SK-N-SH treated with all-trans-retinoic acid at 6 μM for 48 hours (cell line): ENCODE results near the gene ABCF2.

Experiments
- ATAC-seq: fragments of 200-7000 bp; cut with Tn5 transposase; 3 replicates; pipeline ENCODE4 v1.9.1; 2020; ENCODE audit warnings: mild to moderate bottlenecking, moderate library complexity
- ARNTL ChIP-seq: fragments of 450-650 bp; formaldehyde crosslinking; IDR thresholded peaks from 2 replicates; pipeline ENCODE4 v1.5.0; 2020; ENCODE audit warnings: low read depth, mild to moderate bottlenecking, moderate library complexity, borderline replicate concordance
- BACH2 ChIP-seq: fragments of 250-450 bp; sonication (Bioruptor Pico); IDR thresholded peaks from 2 replicates; pipeline ENCODE4 v1.9.0; 2021; ENCODE audit warnings: mild to moderate bottlenecking, borderline replicate concordance
- CSDC2 ChIP-seq: fragments of 250-450 bp; sonication (Bioruptor Pico); IDR thresholded peaks from 2 replicates; pipeline ENCODE4 v1.5.0; 2020; ENCODE audit warnings: mild to moderate bottlenecking, moderate library complexity
- ESRRG ChIP-seq: fragments of 250-450 bp; sonication (Bioruptor Pico); IDR thresholded peaks from 2 replicates; pipeline ENCODE4 v1.6.1; 2021; ENCODE audit warnings: mild to moderate bottlenecking
- GLIS3 ChIP-seq: fragments of 250-450 bp; sonication (Bioruptor Pico); IDR thresholded peaks from 2 replicates; pipeline ENCODE4 v1.5.0; 2020; ENCODE audit warnings: mild to moderate bottlenecking, moderate library complexity
- OSR1 ChIP-seq: fragments of 250-450 bp; sonication (Bioruptor Pico); IDR thresholded peaks from 2 replicates; pipeline ENCODE4 v1.8.0; 2022; ENCODE audit warnings: moderate library complexity, mild to moderate bottlenecking, inconsistent platforms
- PPARA ChIP-seq: fragments of 250-450 bp; sonication (Bioruptor Pico); IDR thresholded peaks from 2 replicates; pipeline ENCODE4 v1.5.0; 2020; ENCODE audit warnings: mild to moderate bottlenecking, borderline replicate concordance
- RARB ChIP-seq: fragments of 250-450 bp; sonication (Bioruptor Pico); IDR thresholded peaks from 2 replicates; pipeline ENCODE4 v1.8.0; 2021; ENCODE audit warnings: mild to moderate bottlenecking, moderate library complexity
- SNAI2 ChIP-seq: fragments of 250-450 bp; sonication (Bioruptor Pico); IDR thresholded peaks from 2 replicates; pipeline ENCODE4 v1.5.0; 2020; ENCODE audit warnings: mild to moderate bottlenecking, moderate library complexity
- TCF4 ChIP-seq: fragments of 250-450 bp; sonication (Bioruptor Pico); IDR thresholded peaks from 2 replicates; pipeline ENCODE4 v1.8.0; 2021; ENCODE audit warnings: mild to moderate bottlenecking, moderate library complexity, borderline replicate concordance
- TOX ChIP-seq: fragments of 250-450 bp; sonication (Bioruptor Pico); IDR thresholded peaks from 2 replicates; pipeline ENCODE4 v1.8.0; 2021; ENCODE audit warnings: mild to moderate bottlenecking, moderate library complexity, borderline replicate concordance
- TSHZ2 ChIP-seq: fragments of 250-450 bp; sonication (Bioruptor Pico); IDR thresholded peaks from 2 replicates; pipeline ENCODE4 v1.5.0; 2020; ENCODE audit warnings: mild to moderate bottlenecking, moderate library complexity
- ZC3H10 ChIP-seq: fragments of 250-450 bp; sonication (Bioruptor Pico); IDR thresholded peaks from 2 replicates; pipeline ENCODE4 v1.5.1; 2021; ENCODE audit warnings: mild to moderate bottlenecking, moderate library complexity
- ZFP3 ChIP-seq: fragments of 250-450 bp; sonication (Bioruptor Pico); IDR thresholded peaks from 2 replicates; pipeline ENCODE4 v1.5.0; 2020; ENCODE audit warnings: mild to moderate bottlenecking, moderate library complexity
- ZFP30 ChIP-seq: fragments of 450-650 bp; formaldehyde crosslinking; IDR thresholded peaks from 2 replicates; pipeline ENCODE4 v1.5.0; 2022; ENCODE audit warnings: mild to moderate bottlenecking, moderate library complexity
- ZNF565 ChIP-seq: fragments of 450-650 bp; formaldehyde crosslinking; conservative IDR thresholded peaks from 2 replicates; pipeline ENCODE4 v1.5.0; 2020; ENCODE audit warnings: low read depth, mild to moderate bottlenecking, moderate library complexity
- ZNF70 ChIP-seq: fragments of 450-650 bp; formaldehyde crosslinking; IDR thresholded peaks from 2 replicates; pipeline ENCODE4 v1.5.0; 2020; ENCODE audit warnings: mild to moderate bottlenecking, moderate library complexity
- ZNF8 ChIP-seq: fragments of 450-650 bp; formaldehyde crosslinking; IDR thresholded peaks from 2 replicates; pipeline ENCODE4 v1.5.0; 2020; ENCODE audit warnings: mild to moderate bottlenecking, moderate library complexity
- TF ChIP-seq, protein P1 (sequence below): fragments of 250-450 bp; sonication (Bioruptor Pico); IDR thresholded peaks from 2 replicates; pipeline ENCODE4 v1.8.0; 2020; ENCODE audit warnings: mild to moderate bottlenecking, moderate library complexity, borderline replicate concordance
- TF ChIP-seq, protein P2 (sequence below): fragments of 250-450 bp; sonication (Bioruptor Pico); IDR thresholded peaks from 2 replicates; pipeline ENCODE4 v1.5.1; 2021; ENCODE audit warnings: mild to moderate bottlenecking, moderate library complexity
- TF ChIP-seq, protein P3 (sequence below): fragments of 250-450 bp; sonication (Bioruptor Pico); IDR thresholded peaks from 2 replicates; pipeline ENCODE4 v1.5.1; 2020; ENCODE audit warnings: low read depth, mild to moderate bottlenecking, moderate library complexity
- TF ChIP-seq, protein P4 (sequence below): fragments of 250-450 bp; sonication (Bioruptor Pico); IDR thresholded peaks from 2 replicates; pipeline ENCODE4 v1.8.0; 2021; ENCODE audit warnings: low read depth, mild to moderate bottlenecking, moderate library complexity, borderline replicate concordance

Gene ABCF2

DNA sequence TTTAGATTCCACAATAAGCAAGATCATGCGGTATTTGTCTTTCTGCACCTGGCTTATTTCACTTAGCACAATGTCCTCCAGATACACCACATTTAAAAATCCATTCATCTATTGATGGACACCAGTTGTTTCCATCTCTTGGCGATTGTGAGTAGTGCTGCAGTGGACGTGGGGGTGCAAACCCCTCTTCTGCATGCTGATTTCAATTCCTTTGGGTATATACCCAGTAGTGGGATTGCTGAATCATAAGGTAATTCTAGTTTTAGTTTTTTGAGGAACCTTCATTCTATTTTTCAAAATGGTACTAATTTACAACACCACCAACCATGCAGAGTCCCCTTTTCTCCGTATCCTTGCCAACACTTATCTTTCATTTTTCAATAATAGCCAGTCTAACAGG lies 38.0 kb downstream of the ABCF2 start:
- ATAC-seq: no peak
- no peak for TF ChIP-seq ZFP3
- no peak for TF ChIP-seq ARNTL (CRISPR knock-in tag)
- TF ChIP-seq ZC3H10 (CRISPR knock-in tag): no peak
- TF ChIP-seq ZFP30: no peak
- no peak for TF ChIP-seq BACH2
- no peak for TF ChIP-seq ESRRG (CRISPR knock-in tag)
- TF ChIP-seq TOX (CRISPR knock-in tag): no peak
- no peak for TF ChIP-seq SNAI2 (CRISPR knock-in tag)
- TF ChIP-seq ZNF565 (CRISPR knock-in tag): no peak
- TF ChIP-seq, protein P1, sequence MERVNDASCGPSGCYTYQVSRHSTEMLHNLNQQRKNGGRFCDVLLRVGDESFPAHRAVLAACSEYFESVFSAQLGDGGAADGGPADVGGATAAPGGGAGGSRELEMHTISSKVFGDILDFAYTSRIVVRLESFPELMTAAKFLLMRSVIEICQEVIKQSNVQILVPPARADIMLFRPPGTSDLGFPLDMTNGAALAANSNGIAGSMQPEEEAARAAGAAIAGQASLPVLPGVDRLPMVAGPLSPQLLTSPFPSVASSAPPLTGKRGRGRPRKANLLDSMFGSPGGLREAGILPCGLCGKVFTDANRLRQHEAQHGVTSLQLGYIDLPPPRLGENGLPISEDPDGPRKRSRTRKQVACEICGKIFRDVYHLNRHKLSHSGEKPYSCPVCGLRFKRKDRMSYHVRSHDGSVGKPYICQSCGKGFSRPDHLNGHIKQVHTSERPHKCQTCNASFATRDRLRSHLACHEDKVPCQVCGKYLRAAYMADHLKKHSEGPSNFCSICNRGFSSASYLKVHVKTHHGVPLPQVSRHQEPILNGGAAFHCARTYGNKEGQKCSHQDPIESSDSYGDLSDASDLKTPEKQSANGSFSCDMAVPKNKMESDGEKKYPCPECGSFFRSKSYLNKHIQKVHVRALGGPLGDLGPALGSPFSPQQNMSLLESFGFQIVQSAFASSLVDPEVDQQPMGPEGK (CRISPR knock-in tag): no peak
- TF ChIP-seq, protein P2, sequence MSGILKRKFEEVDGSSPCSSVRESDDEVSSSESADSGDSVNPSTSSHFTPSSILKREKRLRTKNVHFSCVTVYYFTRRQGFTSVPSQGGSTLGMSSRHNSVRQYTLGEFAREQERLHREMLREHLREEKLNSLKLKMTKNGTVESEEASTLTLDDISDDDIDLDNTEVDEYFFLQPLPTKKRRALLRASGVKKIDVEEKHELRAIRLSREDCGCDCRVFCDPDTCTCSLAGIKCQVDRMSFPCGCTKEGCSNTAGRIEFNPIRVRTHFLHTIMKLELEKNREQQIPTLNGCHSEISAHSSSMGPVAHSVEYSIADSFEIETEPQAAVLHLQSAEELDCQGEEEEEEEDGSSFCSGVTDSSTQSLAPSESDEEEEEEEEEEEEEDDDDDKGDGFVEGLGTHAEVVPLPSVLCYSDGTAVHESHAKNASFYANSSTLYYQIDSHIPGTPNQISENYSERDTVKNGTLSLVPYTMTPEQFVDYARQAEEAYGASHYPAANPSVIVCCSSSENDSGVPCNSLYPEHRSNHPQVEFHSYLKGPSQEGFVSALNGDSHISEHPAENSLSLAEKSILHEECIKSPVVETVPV (CRISPR knock-in tag): no peak
- TF ChIP-seq TCF4 (CRISPR knock-in tag): no peak
- TF ChIP-seq, protein P3, sequence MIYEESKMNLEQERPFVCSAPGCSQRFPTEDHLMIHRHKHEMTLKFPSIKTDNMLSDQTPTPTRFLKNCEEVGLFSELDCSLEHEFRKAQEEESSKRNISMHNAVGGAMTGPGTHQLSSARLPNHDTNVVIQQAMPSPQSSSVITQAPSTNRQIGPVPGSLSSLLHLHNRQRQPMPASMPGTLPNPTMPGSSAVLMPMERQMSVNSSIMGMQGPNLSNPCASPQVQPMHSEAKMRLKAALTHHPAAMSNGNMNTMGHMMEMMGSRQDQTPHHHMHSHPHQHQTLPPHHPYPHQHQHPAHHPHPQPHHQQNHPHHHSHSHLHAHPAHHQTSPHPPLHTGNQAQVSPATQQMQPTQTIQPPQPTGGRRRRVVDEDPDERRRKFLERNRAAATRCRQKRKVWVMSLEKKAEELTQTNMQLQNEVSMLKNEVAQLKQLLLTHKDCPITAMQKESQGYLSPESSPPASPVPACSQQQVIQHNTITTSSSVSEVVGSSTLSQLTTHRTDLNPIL (CRISPR knock-in tag): no peak
- TF ChIP-seq TSHZ2 (CRISPR knock-in tag): no peak
- TF ChIP-seq, protein P4, sequence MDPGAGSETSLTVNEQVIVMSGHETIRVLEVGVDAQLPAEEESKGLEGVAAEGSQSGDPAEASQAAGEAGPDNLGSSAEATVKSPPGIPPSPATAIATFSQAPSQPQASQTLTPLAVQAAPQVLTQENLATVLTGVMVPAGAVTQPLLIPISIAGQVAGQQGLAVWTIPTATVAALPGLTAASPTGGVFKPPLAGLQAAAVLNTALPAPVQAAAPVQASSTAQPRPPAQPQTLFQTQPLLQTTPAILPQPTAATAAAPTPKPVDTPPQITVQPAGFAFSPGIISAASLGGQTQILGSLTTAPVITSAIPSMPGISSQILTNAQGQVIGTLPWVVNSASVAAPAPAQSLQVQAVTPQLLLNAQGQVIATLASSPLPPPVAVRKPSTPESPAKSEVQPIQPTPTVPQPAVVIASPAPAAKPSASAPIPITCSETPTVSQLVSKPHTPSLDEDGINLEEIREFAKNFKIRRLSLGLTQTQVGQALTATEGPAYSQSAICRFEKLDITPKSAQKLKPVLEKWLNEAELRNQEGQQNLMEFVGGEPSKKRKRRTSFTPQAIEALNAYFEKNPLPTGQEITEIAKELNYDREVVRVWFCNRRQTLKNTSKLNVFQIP (CRISPR knock-in tag): no peak
- TF ChIP-seq ZNF8 (CRISPR knock-in tag): no peak
- no peak for TF ChIP-seq CSDC2 (CRISPR knock-in tag)
- no peak for TF ChIP-seq PPARA
- no peak for TF ChIP-seq OSR1 (CRISPR knock-in tag)
- TF ChIP-seq GLIS3: no peak

DNA sequence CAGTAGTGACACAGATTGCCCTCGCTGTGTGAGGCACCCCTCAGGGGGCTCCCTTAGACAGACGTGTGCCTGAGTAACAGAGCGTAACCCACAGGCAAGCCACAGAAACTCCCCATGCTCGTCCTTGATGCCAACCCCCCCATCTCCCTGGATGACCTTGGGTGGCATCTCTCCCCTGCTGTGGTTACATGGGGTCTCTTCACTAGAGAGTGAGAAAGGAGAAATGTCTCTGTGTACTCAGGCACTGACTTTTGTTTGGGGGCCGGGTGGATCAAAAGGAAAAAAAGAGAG lies 38.8 kb downstream of the ABCF2 start:
- no peak for TF ChIP-seq ESRRG (CRISPR knock-in tag)
- no peak for TF ChIP-seq OSR1 (CRISPR knock-in tag)
- TF ChIP-seq RARB (CRISPR knock-in tag): no peak
- TF ChIP-seq PPARA: no peak
- TF ChIP-seq SNAI2 (CRISPR knock-in tag): no peak
- no peak for TF ChIP-seq TOX (CRISPR knock-in tag)
- no peak for TF ChIP-seq ZNF70 (CRISPR knock-in tag)
- TF ChIP-seq CSDC2 (CRISPR knock-in tag): no peak
- TF ChIP-seq ZFP30: no peak
- no peak for TF ChIP-seq TSHZ2 (CRISPR knock-in tag)
- TF ChIP-seq, protein P1 (CRISPR knock-in tag): no peak
- TF ChIP-seq, protein P3 (CRISPR knock-in tag): no peak
- no peak for ATAC-seq
